Left ventricle myocardium inferior (tissue), 1 donor: ENCODE data around the gene RNF17. TPM values are rescaled to one million over a fixed set of nuclear protein-coding genes. Genes with fewer than 3 reads are reported as not detected.

Source experiments
- DNase-seq: peaks from one replicate; pipeline ENCODE4 v3.0.0-alpha.2; 2020
- H3K27ac ChIP-seq: fragments of 200-600 bp; replicated peaks from 2 replicates; pipeline ENCODE4 v1.8.0; 2021
- H3K27me3 ChIP-seq: fragments of 200-600 bp; 2 replicates; pipeline ENCODE4 v1.8.0; 2021; ENCODE audit warnings: low read depth
- H3K36me3 ChIP-seq: fragments of 200-600 bp; 2 replicates; pipeline ENCODE4 v1.8.0; 2021
- H3K4me1 ChIP-seq: fragments of 200-600 bp; 2 replicates; pipeline ENCODE4 v1.8.0; 2021
- H3K4me3 ChIP-seq: fragments of 200-600 bp; 2 replicates; pipeline ENCODE4 v1.8.0; 2021; ENCODE audit warnings: mild to moderate bottlenecking, moderate library complexity
- H3K9me3 ChIP-seq: fragments of 200-600 bp; replicated peaks from 2 replicates; pipeline ENCODE4 v1.8.0; 2021
- CTCF ChIP-seq: fragments of 200-600 bp; IDR thresholded peaks from 2 replicates; pipeline ENCODE4 v1.8.0; 2021; ENCODE audit warnings: antibody characterized with exemption, mild to moderate bottlenecking, borderline replicate concordance
- intact Hi-C: fragments of 100-400 bp; cut with micrococcal nuclease; formaldehyde crosslinking; loops from one replicate; pipeline ENCODE4 v1.11.0; 2022
- total RNA-seq: library from RNA; stranded (reverse); fragmentation: NEBNext Ultra II Directional; extraction: Animal tissue kit (Norgen Biotek cat#: 25700); gene quantifications from one replicate; pipeline ENCODE4 v1.2.1, GENCODE V29; 2021
- donor health status: DM: no; HTN: yes; CAD: no; lungs with severe emphysema.

RNF17 gene
- total RNA-seq, 1 donor from 2014 or later: not detected

DNA sequence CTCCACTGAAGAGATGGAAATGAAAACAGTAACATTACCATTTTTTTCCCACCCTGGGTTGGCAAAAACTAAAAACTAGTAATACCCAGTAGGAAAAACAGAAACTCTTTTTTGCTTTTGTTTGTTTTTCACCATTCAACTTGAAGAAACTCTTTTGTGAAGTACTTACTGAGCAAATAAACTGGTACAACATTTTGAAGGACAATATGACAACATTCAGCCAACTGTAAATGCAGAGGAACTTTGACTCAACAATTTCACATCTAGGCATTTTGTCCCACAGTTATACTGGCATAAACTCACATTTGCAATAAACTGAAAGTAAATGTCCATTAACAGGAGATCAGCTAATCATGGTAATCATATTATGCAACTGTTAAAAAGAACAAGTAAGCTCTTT, 152.5 kb downstream of the RNF17 start:
- intact Hi-C loops: no loop called here
- no peak for TF ChIP-seq CTCF
- no peak overlapping the region for H3K27ac ChIP-seq
- no peaks in the 10 kb centered on the region for H3K4me1 ChIP-seq
- no peaks in the 10 kb centered on the region for H3K9me3 ChIP-seq
- DNase-seq: no peak
- H3K36me3 ChIP-seq: peaks cover 4% of the 10 kb centered on the region
- H3K4me3 ChIP-seq: no peak overlapping the region
- H3K27me3 ChIP-seq: no peaks in the 10 kb centered on the region

GRCh38 chr13:24921003-24921402, 157.0 kb downstream of the RNF17 start:
- H3K4me1 ChIP-seq: peaks cover 16% of the 10 kb centered on the region
- intact Hi-C loops: no loop called here
- no peak for TF ChIP-seq CTCF
- H3K9me3 ChIP-seq: no peaks in the 10 kb centered on the region
- H3K27me3 ChIP-seq: no peaks in the 10 kb centered on the region
- H3K27ac ChIP-seq: no peak overlapping the region
- H3K4me3 ChIP-seq: no peak overlapping the region
- DNase-seq: no peak
- H3K36me3 ChIP-seq: no peaks in the 10 kb centered on the region

DNA sequence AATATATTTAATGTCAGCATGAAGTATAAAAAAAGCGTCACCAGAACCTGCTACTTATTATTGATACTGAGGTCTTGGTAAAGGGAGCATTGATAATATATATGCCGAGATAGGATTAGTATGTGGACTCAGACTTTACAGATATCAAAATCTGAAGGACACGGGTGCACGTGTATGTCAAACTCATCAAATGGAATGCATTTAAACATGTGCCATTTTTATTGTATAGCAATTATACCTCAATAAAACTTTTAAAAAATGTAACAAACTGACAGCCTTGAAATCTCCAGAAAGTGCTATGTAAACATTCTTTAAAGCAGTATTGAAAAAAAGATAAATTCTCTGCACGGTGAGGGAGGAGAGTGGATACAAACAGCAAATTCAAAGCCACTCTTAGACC, 157.9 kb downstream of the RNF17 start:
- DNase-seq: no peak
- H3K4me1 ChIP-seq: peaks cover 16% of the 10 kb centered on the region
- H3K27ac ChIP-seq: no peak overlapping the region
- no peaks in the 10 kb centered on the region for H3K27me3 ChIP-seq
- peak overlapping the region; percentile 98 for H3K4me3 ChIP-seq
- H3K9me3 ChIP-seq: no peaks in the 10 kb centered on the region
- no peak for TF ChIP-seq CTCF
- intact Hi-C loops: no loop called here
- no peaks in the 10 kb centered on the region for H3K36me3 ChIP-seq

DNA sequence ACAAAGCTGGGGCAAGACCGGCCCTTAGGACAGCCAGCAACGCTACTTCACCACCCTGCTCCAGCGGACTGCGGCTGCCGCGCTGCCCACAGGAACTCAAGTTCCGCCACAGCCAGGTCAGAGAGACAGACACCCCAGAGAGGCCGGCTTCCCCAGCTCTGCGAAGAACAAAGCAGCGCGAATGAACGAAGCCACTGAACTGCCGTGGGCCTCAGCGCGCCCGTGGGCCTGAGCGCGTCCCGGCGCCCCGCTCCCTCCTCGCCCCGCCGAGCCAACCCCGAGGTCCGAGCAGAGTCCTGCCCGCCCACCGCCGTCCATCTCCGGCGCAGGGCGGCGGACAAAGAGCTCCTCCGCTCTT, 158.4 kb downstream of the RNF17 start:
- H3K4me3 ChIP-seq: peak overlapping the region; percentile 98
- intact Hi-C loops: no loop called here

DNA sequence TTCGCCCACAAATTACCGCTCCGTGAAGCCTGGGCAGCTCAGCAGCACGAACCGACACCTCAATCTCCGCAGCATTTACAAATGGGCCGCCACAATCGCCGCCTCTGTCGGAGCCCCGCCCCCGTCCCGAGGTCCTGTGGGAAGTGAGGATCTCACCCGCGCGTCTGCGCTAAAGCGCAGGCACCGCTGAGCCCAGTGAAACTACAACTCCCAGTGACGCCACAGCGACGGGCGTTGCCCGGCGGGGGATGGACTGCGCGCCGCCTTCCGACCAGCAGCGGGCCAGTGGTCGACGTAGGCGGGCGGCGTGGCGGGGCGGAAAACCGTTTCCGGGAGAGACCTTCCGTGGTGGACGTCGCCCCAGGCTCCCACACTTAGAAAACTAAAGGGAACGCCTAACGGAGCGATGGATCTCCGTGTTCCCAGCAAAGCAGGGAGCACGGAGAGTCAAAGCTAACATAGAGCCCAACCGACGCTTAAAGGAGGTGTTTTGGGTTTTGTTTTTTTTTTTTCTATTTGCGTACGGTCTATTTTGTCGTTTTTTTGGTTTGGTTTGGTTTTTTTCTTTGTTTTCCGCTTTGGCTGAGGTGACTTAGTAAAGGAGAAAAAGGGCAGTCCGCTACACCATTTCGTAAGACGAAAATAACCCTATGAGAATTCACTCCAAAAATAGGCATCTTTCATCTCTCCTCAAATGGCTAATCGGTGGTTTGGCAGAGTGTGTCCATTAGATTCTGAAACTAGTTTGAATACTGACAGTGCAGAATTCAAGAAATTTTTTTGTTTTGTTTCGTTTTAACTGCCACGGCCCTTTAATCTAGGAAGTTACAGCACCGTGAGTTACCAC, 159.0 kb downstream of the RNF17 start:
- H3K4me3 ChIP-seq: peak overlapping the region; percentile 98
- H3K27me3 ChIP-seq: peaks cover 2% of the 10 kb centered on the region
- intact Hi-C loops: no loop called here
- no peaks in the 10 kb centered on the region for H3K9me3 ChIP-seq
- peak; percentile 98 for DNase-seq
- H3K36me3 ChIP-seq: no peaks in the 10 kb centered on the region
- H3K27ac ChIP-seq: peak overlapping the region; percentile 98
- peak; percentile 40 for TF ChIP-seq CTCF
- H3K4me1 ChIP-seq: peaks cover 16% of the 10 kb centered on the region

More for the DNA sequence above, 158.4 kb downstream of the RNF17 start:
- no peaks in the 10 kb centered on the region for H3K27me3 ChIP-seq
- peak overlapping the region; percentile 98 for H3K27ac ChIP-seq
- no peak for TF ChIP-seq CTCF
- no peaks in the 10 kb centered on the region for H3K9me3 ChIP-seq
- no peaks in the 10 kb centered on the region for H3K36me3 ChIP-seq
- no peak for DNase-seq
- H3K4me1 ChIP-seq: peaks cover 16% of the 10 kb centered on the region
